ENCODE data around the gene GNAT1. TPM values are rescaled to one million over a fixed set of nuclear protein-coding genes. Genes with fewer than 3 reads are reported as not detected.

Gene GNAT1
- total RNA-seq, result not detected
- long read RNA-seq, result 0 reads

DNA sequence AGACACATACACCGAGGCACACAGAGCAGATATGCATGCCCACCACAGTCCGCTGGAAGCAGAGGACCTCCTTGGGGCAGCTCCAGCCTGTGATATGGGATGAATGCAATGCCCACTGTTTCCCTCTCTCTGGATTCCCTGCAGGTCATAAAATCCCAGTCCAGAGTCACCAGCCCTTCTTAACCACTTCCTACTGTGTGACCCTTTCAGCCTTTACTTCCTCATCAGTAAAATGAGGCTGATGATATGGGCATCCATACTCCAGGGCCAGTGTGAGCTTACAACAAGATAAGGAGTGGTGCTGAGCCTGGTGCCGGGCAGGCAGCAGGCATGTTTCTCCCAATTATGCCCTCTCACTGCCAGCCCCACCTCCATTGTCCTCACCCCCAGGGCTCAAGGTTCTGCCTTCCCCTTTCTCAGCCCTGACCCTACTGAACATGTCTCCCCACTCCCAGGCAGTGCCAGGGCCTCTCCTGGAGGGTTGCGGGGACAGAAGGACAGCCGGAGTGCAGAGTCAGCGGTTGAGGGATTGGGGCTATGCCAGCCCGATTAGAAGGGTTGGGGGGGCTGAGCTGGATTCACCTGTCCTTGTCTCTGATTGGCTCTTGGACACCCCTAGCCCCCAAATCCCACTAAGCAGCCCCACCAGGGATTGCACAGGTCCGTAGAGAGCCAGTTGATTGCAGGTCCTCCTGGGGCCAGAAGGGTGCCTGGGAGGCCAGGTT is at the start of gene GNAT1:
GNAT1 (plus strand) TSS at position 675 of the 725 bp plus-strand sequence. CDS start 116 bp downstream, outside the sequence.
- DNase-seq, result no peak
- Histone ChIP-seq H3K27me3 (peaks cover 23% of the 10 kb centered on the region), H3K4me1 (peaks cover 11% of the 10 kb centered on the region), H3K27ac (no peak within 1 kb of the TSS), H3K9me3 (no peaks in the 10 kb centered on the region), H3K36me3 (no peaks in the 10 kb centered on the region), H3K4me3 (no peak within 1 kb of the TSS)
- TF ChIP-seq, protein P1, sequence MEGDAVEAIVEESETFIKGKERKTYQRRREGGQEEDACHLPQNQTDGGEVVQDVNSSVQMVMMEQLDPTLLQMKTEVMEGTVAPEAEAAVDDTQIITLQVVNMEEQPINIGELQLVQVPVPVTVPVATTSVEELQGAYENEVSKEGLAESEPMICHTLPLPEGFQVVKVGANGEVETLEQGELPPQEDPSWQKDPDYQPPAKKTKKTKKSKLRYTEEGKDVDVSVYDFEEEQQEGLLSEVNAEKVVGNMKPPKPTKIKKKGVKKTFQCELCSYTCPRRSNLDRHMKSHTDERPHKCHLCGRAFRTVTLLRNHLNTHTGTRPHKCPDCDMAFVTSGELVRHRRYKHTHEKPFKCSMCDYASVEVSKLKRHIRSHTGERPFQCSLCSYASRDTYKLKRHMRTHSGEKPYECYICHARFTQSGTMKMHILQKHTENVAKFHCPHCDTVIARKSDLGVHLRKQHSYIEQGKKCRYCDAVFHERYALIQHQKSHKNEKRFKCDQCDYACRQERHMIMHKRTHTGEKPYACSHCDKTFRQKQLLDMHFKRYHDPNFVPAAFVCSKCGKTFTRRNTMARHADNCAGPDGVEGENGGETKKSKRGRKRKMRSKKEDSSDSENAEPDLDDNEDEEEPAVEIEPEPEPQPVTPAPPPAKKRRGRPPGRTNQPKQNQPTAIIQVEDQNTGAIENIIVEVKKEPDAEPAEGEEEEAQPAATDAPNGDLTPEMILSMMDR (IDR thresholded peaks at IDR 0.05), result no peak
- intact Hi-C loops (cut with DNase I), result loop anchor here (5.0 kb wide), 2 partner anchors 36 to 81 kb away; no protein-coding TSS in a partner anchor
- peak; percentile 1 for ATAC-seq

DNA sequence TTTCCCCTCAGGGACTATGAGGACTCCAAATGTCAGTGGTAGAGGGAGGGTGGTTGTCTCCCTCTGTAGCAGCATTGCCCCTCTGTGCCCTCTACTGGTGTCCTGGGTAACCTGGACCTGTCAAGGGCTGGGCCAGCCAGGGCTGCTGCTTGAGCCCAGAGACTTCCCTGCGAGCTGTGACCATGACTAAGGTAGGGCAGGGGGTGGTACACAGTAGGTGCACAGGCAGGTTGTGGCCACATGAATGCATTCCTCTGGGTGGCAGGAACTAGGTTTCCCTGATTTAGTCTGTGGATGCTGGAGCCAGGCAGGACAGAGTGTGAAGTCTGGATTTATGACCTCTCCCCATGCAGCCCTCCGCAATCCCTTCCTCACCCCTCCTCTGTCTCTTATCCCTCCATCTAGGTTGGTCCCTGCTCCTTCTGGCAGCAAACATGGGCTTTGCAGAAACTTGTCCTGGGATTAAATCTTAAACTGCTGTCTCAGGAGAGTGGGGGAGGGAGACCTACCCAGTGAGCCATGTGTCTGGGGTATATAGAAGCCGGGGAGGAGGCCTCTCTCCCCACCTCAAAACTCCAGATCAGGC is 45.0 kb upstream of the GNAT1 start:
- H3K27ac ChIP-seq, result no peak overlapping the region
- DNase-seq, result no peak
- H3K36me3 ChIP-seq, result no peaks in the 10 kb centered on the region
- intact Hi-C loops (cut with DNase I), result no loop called here
- ATAC-seq, result no peak
- no peaks in the 10 kb centered on the region for H3K27me3 ChIP-seq
- no peaks in the 10 kb centered on the region for H3K9me3 ChIP-seq
- TF ChIP-seq, protein P1 (IDR thresholded peaks at IDR 0.05), result no peak
- H3K4me1 ChIP-seq, result no peaks in the 10 kb centered on the region
- H3K4me3 ChIP-seq, result no peak overlapping the region

DNA sequence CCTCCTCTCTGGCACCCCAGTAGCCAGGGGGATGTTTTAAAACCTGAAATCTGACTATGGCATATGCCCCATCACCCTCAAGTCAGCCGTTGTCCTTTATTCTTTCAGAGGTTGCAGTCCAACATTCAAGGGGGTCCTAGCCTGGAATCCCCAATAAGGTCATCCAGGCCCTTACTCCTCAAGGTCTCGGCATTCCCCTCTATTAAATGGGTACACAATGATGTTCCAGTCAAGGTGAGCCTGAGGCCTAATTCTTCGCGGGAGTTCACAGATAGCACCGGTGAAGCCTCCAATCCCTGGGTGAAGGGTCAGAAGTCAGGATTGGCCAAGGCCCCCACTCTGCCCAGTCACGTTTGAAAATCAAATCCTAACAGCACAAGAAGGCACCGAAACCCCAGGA is 44.4 kb upstream of the GNAT1 start:
- H3K36me3 ChIP-seq, result no peaks in the 10 kb centered on the region
- TF ChIP-seq, protein P1 (IDR thresholded peaks at IDR 0.05), result no peak
- no peaks in the 10 kb centered on the region for H3K27me3 ChIP-seq
- H3K4me1 ChIP-seq, result no peaks in the 10 kb centered on the region
- DNase-seq, result no peak
- H3K9me3 ChIP-seq, result no peaks in the 10 kb centered on the region
- no peak overlapping the region for H3K27ac ChIP-seq
- H3K4me3 ChIP-seq, result no peak overlapping the region
- intact Hi-C loops (cut with DNase I), result no loop called here
- ATAC-seq, result no peak

DNA sequence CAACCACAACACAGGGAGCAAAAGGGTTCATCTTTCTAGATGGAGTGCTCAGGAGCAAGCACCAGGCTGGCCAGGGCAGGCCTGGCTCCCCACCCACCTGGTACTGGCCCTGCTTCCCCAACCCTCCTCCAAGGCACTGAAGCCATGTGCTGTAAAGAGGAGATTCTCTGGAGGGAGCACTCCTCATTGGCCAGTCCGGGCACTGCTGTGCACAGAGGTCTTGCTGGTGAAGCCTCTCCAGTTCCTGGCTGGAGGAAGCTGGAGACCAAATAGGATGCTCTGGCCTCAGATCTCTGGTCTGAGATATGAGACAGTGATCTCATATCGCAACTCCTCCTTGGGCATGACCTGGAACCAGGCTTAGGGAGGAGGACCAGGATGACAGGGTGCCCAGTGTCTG is 44.0 kb upstream of the GNAT1 start:
- ATAC-seq, result no peak
- intact Hi-C loops (cut with DNase I), result no loop called here
- TF ChIP-seq, protein P1 (IDR thresholded peaks at IDR 0.05), result no peak
- H3K9me3 ChIP-seq, result no peaks in the 10 kb centered on the region
- no peaks in the 10 kb centered on the region for H3K4me1 ChIP-seq
- no peak overlapping the region for H3K4me3 ChIP-seq
- no peak for DNase-seq
- no peaks in the 10 kb centered on the region for H3K36me3 ChIP-seq
- no peaks in the 10 kb centered on the region for H3K27me3 ChIP-seq
- H3K27ac ChIP-seq, result no peak overlapping the region

DNA sequence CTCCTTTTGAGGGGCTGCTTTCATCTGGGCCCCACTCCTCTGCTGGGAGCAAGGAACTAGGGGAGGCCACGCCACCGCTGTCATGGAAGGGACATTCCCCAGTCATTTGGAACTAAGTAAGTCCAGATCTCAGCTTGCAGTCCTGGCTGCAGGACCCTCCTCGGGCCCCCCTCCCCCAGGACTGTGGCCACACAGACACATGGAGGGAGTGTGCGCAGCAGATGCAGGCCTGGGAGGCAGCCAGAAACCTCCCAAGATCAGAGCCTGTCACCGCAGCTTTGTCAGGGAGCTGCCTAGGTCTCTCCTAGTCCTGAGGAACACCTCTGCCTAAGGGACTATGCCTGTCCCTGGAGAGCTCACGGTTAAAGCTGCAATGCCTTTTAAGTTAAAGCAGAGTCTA is 43.5 kb upstream of the GNAT1 start:
- Histone ChIP-seq H3K4me1 (no peaks in the 10 kb centered on the region), H3K4me3 (no peak overlapping the region), H3K36me3 (no peaks in the 10 kb centered on the region), H3K9me3 (no peaks in the 10 kb centered on the region), H3K27ac (no peak overlapping the region), H3K27me3 (no peaks in the 10 kb centered on the region)
- DNase-seq (no peak), ATAC-seq (no peak)
- intact Hi-C loops (cut with DNase I), result no loop called here
- TF ChIP-seq, protein P1 (IDR thresholded peaks at IDR 0.05), result no peak

Data from upper lobe of right lung (tissue), 1 donor.